ENCODE results near the gene MGST1.

Gene MGST1

DNA sequence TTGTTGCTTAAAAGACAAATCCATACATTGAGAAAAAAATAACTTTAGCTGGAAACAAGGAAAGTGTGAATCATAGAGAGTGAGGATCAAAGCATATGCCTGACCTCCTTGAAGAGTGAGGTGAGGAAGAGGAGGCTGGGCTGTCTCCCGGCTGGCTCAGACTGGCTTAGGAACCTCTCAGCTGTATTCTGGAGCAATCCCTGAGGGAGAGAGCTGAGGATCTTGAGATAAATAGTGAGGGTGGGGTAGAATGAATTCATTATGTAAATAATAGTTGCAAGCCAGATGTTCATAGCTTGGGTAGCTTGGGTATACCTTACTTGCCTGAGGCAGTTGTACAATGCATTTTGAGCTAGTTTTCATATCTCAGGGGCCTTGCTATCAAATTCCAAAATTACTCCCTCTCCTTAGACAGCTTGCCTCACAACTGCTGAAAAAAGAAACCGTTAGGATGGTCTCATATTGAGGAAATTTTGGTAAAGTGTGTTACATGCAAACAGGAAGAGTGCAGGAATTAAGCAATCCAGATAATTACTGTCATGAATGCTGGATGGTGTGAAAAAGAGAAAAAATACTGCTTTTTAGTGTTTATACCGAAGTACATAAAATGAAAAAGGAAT is 39.5 kb upstream of the MGST1 start:
- Mint-ChIP-seq H3K4me1 (no peaks in the 10 kb centered on the region), H3K9me3 (peaks cover 6% of the 10 kb centered on the region), H3K4me3 (no peak overlapping the region), H3K36me3 (ENCODE audit: low read depth) (no peaks in the 10 kb centered on the region), H3K27ac (peak overlapping the region in 1 of 3 experiments; percentile 9), H3K27me3 (ENCODE audit: low read depth) (no peaks in the 10 kb centered on the region)
- TF ChIP-seq, protein P1, sequence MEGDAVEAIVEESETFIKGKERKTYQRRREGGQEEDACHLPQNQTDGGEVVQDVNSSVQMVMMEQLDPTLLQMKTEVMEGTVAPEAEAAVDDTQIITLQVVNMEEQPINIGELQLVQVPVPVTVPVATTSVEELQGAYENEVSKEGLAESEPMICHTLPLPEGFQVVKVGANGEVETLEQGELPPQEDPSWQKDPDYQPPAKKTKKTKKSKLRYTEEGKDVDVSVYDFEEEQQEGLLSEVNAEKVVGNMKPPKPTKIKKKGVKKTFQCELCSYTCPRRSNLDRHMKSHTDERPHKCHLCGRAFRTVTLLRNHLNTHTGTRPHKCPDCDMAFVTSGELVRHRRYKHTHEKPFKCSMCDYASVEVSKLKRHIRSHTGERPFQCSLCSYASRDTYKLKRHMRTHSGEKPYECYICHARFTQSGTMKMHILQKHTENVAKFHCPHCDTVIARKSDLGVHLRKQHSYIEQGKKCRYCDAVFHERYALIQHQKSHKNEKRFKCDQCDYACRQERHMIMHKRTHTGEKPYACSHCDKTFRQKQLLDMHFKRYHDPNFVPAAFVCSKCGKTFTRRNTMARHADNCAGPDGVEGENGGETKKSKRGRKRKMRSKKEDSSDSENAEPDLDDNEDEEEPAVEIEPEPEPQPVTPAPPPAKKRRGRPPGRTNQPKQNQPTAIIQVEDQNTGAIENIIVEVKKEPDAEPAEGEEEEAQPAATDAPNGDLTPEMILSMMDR (IDR thresholded peaks at IDR 0.05; ENCODE audit: unreplicated experiment in 3 of 3), result no peak

DNA sequence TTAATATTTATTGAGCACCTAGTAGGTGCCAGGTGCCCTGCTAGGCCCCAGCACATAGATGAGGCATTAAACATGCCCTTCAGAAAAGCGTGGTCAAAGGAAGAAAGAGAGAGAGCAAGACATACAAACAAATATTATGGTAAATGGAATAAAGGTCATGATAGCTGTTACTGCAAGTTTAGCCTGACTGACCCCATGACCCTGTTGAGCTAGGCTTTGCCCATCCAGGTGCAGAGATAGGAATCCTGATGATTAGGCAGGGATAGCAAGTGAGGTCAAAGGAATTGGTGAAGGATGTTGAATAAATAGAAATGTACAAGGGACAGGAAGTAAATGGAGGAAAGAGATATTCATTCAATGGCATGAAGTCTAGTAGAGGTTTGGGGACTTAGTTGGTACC is 36.5 kb upstream of the MGST1 start:
- H3K36me3 Mint-ChIP-seq (ENCODE audit: low read depth), result no peaks in the 10 kb centered on the region
- no peaks in the 10 kb centered on the region for H3K4me1 Mint-ChIP-seq

DNA sequence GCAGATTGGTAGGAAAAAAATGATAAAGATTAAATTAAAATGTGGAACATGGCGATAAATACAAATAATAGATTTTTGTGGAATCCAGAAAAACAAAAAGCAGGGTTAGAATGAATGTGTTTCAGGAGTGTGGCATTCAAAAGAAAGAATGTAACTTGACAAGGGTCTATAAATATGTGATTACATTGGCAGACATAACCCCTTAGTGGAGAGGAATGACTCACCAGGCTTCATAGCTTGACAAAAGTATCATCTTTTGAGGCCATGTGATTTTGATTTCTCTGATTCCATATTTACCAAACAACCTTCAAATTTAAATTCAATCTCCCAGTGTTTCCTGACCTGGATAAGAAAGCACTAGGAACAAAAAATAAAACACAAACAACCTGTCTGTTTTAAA is 24.4 kb upstream of the MGST1 start:
- Mint-ChIP-seq H3K4me1 (no peaks in the 10 kb centered on the region), H3K27ac (no peak overlapping the region), H3K9me3 (peaks cover 4% of the 10 kb centered on the region), H3K27me3 (ENCODE audit: low read depth) (peaks cover 3% of the 10 kb centered on the region), H3K36me3 (ENCODE audit: low read depth) (no peaks in the 10 kb centered on the region), H3K4me3 (no peak overlapping the region)
- TF ChIP-seq, protein P1 (IDR thresholded peaks at IDR 0.05; ENCODE audit: unreplicated experiment in 3 of 3), result no peak

More for the DNA sequence above, 36.5 kb upstream of the MGST1 start:
- Mint-ChIP-seq H3K9me3 (peaks cover 6% of the 10 kb centered on the region), H3K4me3 (no peak overlapping the region), H3K27me3 (ENCODE audit: low read depth) (no peaks in the 10 kb centered on the region), H3K27ac (no peak overlapping the region)
- TF ChIP-seq, protein P1 (IDR thresholded peaks at IDR 0.05; ENCODE audit: unreplicated experiment in 3 of 3), result no peak

DNA sequence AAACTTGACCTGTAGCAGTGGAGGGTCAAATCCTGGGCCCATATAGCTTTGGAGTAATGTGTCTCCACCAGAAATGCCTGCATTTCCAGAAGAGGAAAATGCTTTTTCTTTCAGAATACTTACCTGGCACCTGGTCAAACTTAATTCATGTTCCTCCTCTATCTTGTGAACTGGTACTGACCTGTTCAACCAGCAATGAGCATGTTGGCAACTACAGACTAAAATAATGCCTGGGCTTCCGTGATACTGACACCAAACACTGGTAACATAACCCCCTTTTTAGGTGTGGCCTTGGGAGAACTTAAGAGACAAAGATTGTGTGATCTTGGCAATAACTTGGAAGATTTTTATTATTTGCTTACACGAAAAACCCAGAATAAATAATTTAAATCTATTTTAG is 23.8 kb upstream of the MGST1 start:
- peaks cover 10% of the 10 kb centered on the region for H3K9me3 Mint-ChIP-seq
- TF ChIP-seq, protein P1 (IDR thresholded peaks at IDR 0.05; ENCODE audit: unreplicated experiment in 3 of 3), result no peak
- no peak overlapping the region for H3K4me3 Mint-ChIP-seq
- no peaks in the 10 kb centered on the region for H3K36me3 Mint-ChIP-seq (ENCODE audit: low read depth)
- peaks cover 3% of the 10 kb centered on the region for H3K27me3 Mint-ChIP-seq (ENCODE audit: low read depth)
- no peak overlapping the region for H3K27ac Mint-ChIP-seq
- H3K4me1 Mint-ChIP-seq, result no peaks in the 10 kb centered on the region

DNA sequence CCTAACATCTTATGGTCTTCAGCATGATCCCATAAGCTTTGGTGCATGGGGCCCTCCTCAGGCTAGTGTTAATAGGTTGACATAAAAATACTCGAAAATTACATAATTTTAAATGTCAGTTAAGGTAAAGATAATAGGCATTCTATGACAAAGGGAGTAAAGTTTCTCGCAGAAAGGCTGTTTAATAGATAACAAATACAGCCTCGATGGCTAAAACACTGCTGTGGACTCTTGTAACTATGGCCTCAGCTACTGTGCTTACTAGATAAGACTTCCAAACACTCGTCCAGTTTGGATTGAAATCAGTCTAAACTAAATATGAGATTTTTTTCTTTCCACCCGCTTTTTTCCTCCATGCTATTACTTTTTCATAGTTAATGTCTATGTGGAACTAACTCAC is 23.2 kb upstream of the MGST1 start:
- H3K9me3 Mint-ChIP-seq, result peaks cover 10% of the 10 kb centered on the region
- no peaks in the 10 kb centered on the region for H3K4me1 Mint-ChIP-seq
- peaks cover 3% of the 10 kb centered on the region for H3K27me3 Mint-ChIP-seq (ENCODE audit: low read depth)
- H3K36me3 Mint-ChIP-seq (ENCODE audit: low read depth), result no peaks in the 10 kb centered on the region
- H3K4me3 Mint-ChIP-seq, result no peak overlapping the region
- H3K27ac Mint-ChIP-seq, result no peak overlapping the region
- TF ChIP-seq, protein P1 (IDR thresholded peaks at IDR 0.05; ENCODE audit: unreplicated experiment in 3 of 3), result no peak

DNA sequence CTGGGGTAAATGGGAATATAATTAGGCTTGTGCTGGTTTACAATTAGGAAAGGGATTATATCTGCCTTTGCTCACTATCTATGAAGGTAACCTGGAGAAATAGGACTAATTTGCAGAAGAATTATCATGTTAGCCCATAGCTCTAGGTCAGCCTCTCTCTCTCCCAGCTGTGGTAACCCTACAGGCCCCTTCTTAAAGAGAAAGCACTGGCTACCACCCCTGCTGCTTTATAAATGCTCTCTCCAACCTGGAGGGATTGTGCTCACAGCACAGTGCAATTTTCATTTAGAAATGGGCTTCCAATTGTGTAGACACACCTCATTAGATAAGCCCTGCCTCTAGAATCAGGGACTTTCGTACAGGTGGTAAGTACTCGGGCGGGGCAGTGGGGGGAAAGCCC is 22.7 kb upstream of the MGST1 start:
- TF ChIP-seq, protein P1 (IDR thresholded peaks at IDR 0.05; ENCODE audit: unreplicated experiment in 3 of 3), result no peak
- Mint-ChIP-seq H3K4me3 (no peak overlapping the region), H3K36me3 (ENCODE audit: low read depth) (no peaks in the 10 kb centered on the region), H3K27me3 (ENCODE audit: low read depth) (peaks cover 3% of the 10 kb centered on the region), H3K4me1 (no peaks in the 10 kb centered on the region), H3K27ac (no peak overlapping the region), H3K9me3 (peaks cover 10% of the 10 kb centered on the region)

All from nephron (organoid).